Astrocyte (in vitro differentiated cells and primary cell): ENCODE data around the gene DSE. TPM values are rescaled to one million over a fixed set of nuclear protein-coding genes. Genes with fewer than 3 reads are reported as not detected.
A peak's percentile ranks its signal among the peaks of the same experiment; 100 is the strongest.

ENCODE experiments used
- DNase-seq: peaks from one replicate; pipeline ENCODE4 v3.0.0-alpha.2; 2010; ENCODE audit warnings: low read depth
- FAIRE-seq: peaks from 2 replicates; lab custom pipeline; 2011; peaks lifted over from hg19 to GRCh38; lab: Jason Lieb, UNC
- H2AFZ ChIP-seq: 2 replicates; pipeline ENCODE4 v1.6.0; 2012; ENCODE audit warnings: low read depth, low read length, inconsistent platforms
- H3K27ac ChIP-seq: 2 replicates; pipeline ENCODE4 v1.5.1; 2011; ENCODE audit warnings: low read depth, low read length, inconsistent platforms
- H3K27me3 ChIP-seq: 2 replicates; pipeline ENCODE4 v1.6.0; 2011; ENCODE audit warnings: low read length, inconsistent platforms; ENCODE audit not compliant: insufficient read depth
- H3K36me3 ChIP-seq: 2 replicates; pipeline ENCODE4 v1.5.1; 2011; ENCODE audit warnings: low read length, inconsistent platforms; ENCODE audit not compliant: insufficient read depth
- H3K4me1 ChIP-seq: 2 replicates; pipeline ENCODE4 v1.5.1; 2011; ENCODE audit warnings: low read length, inconsistent platforms; ENCODE audit not compliant: insufficient read depth
- H3K4me2 ChIP-seq: 2 replicates; pipeline ENCODE4 v1.6.0; 2012; ENCODE audit warnings: low read length, inconsistent platforms
- H3K4me3 ChIP-seq: 2 replicates; pipeline ENCODE4 v1.5.1; 2011; ENCODE audit warnings: low read depth, mild to moderate bottlenecking, low read length, inconsistent platforms; ENCODE audit not compliant: insufficient read depth
- H3K79me2 ChIP-seq: 2 replicates; pipeline ENCODE4 v1.6.0; 2012; ENCODE audit warnings: mild to moderate bottlenecking, low read length, inconsistent platforms; ENCODE audit not compliant: insufficient read depth
- H3K9ac ChIP-seq: 2 replicates; pipeline ENCODE4 v1.6.0; 2012; ENCODE audit warnings: mild to moderate bottlenecking, low read length, inconsistent platforms
- H3K9me3 ChIP-seq: 2 replicates; pipeline ENCODE4 v1.5.1; 2012; ENCODE audit warnings: low read depth, mild to moderate bottlenecking, low read length, inconsistent platforms; ENCODE audit not compliant: insufficient read depth
- H4K20me1 ChIP-seq: 2 replicates; pipeline ENCODE4 v1.6.0; 2012; ENCODE audit warnings: low read length, inconsistent platforms; ENCODE audit not compliant: insufficient read depth
- H3K27ac Mint-ChIP-seq: one replicate; pipeline ENCODE4 v1.8.0; 2021; ENCODE audit warnings: mild to moderate bottlenecking, mixed read lengths; ENCODE audit not compliant: unreplicated experiment
- H3K27me3 Mint-ChIP-seq: one replicate; pipeline ENCODE4 v1.8.0; 2021; ENCODE audit warnings: low read depth, mixed read lengths; ENCODE audit not compliant: unreplicated experiment
- H3K36me3 Mint-ChIP-seq: one replicate; pipeline ENCODE4 v1.8.0; 2021; ENCODE audit warnings: low read depth, mixed read lengths; ENCODE audit not compliant: unreplicated experiment
- H3K4me1 Mint-ChIP-seq: one replicate; pipeline ENCODE4 v1.8.0; 2021; ENCODE audit warnings: low read depth, mixed read lengths; ENCODE audit not compliant: unreplicated experiment
- H3K4me3 Mint-ChIP-seq: one replicate; pipeline ENCODE4 v1.8.0; 2021; ENCODE audit warnings: mild to moderate bottlenecking, moderate library complexity, mixed read lengths; ENCODE audit not compliant: unreplicated experiment
- H3K9me3 Mint-ChIP-seq: one replicate; pipeline ENCODE4 v1.8.0; 2021; ENCODE audit warnings: mild to moderate bottlenecking, mixed read lengths; ENCODE audit not compliant: unreplicated experiment
- EZH2 ChIP-seq: IDR thresholded peaks from 2 replicates; pipeline ENCODE4 v1.6.1; 2012; ENCODE audit warnings: mild to moderate bottlenecking, low read length, inconsistent platforms; ENCODE audit not compliant: insufficient read depth
- total RNA-seq: library from RNA; stranded (reverse); gene quantifications from 2 replicates; pipeline ENCODE4 v1.2.1, GENCODE V29; 2021
- TF ChIP-seq, protein P1 (sequence below): IDR thresholded peaks from 2 replicates; pipeline ENCODE4 v1.5.1; 2011; ENCODE audit warnings: low read depth, mild to moderate bottlenecking, inconsistent platforms, low read length, moderate library complexity; ENCODE audit not compliant: insufficient read depth

The DSE gene
- total RNA-seq, 1 donor from 2014 or later = 83.2 TPM

- Histone ChIP-seq H4K20me1 (no peaks in the 10 kb centered on the region), H3K27ac (peak overlapping the region; percentile 54), H3K27me3 (no peaks in the 10 kb centered on the region), H3K36me3 (peaks cover 11% of the 10 kb centered on the region), H2AFZ (no peak overlapping the region), H3K4me3 (no peak overlapping the region), H3K9ac (peak overlapping the region; percentile 24), H3K4me2 (peak overlapping the region; percentile 62), H3K9me3 (no peaks in the 10 kb centered on the region), H3K79me2 (no peaks in the 10 kb centered on the region), H3K4me1 (peaks cover 12% of the 10 kb centered on the region)
- H3K27ac Mint-ChIP-seq = peak overlapping the region; percentile 2
- H3K36me3 Mint-ChIP-seq = peaks cover 10% of the 10 kb centered on the region
- no peaks in the 10 kb centered on the region for H3K9me3 Mint-ChIP-seq
- no peak overlapping the region for H3K4me3 Mint-ChIP-seq
- TF ChIP-seq EZH2 = no peak
- TF ChIP-seq, protein P1, sequence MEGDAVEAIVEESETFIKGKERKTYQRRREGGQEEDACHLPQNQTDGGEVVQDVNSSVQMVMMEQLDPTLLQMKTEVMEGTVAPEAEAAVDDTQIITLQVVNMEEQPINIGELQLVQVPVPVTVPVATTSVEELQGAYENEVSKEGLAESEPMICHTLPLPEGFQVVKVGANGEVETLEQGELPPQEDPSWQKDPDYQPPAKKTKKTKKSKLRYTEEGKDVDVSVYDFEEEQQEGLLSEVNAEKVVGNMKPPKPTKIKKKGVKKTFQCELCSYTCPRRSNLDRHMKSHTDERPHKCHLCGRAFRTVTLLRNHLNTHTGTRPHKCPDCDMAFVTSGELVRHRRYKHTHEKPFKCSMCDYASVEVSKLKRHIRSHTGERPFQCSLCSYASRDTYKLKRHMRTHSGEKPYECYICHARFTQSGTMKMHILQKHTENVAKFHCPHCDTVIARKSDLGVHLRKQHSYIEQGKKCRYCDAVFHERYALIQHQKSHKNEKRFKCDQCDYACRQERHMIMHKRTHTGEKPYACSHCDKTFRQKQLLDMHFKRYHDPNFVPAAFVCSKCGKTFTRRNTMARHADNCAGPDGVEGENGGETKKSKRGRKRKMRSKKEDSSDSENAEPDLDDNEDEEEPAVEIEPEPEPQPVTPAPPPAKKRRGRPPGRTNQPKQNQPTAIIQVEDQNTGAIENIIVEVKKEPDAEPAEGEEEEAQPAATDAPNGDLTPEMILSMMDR = no peak
- FAIRE-seq (no peak), DNase-seq (no peak)
- H3K4me1 Mint-ChIP-seq = peaks cover 23% of the 10 kb centered on the region
- no peaks in the 10 kb centered on the region for H3K27me3 Mint-ChIP-seq
These were observed 68.1 kb downstream of the DSE start for GRCh38 chr6:116438590-116439448.

- Histone ChIP-seq H2AFZ (no peak overlapping the region), H3K79me2 (no peaks in the 10 kb centered on the region), H3K9me3 (no peaks in the 10 kb centered on the region), H3K36me3 (peaks cover 11% of the 10 kb centered on the region), H3K27me3 (no peaks in the 10 kb centered on the region), H3K4me2 (peak overlapping the region; percentile 62), H3K9ac (peak overlapping the region; percentile 24), H3K4me3 (no peak overlapping the region), H3K4me1 (peaks cover 12% of the 10 kb centered on the region), H3K27ac (peak overlapping the region; percentile 54), H4K20me1 (no peaks in the 10 kb centered on the region)
- Mint-ChIP-seq H3K36me3 (peaks cover 10% of the 10 kb centered on the region), H3K27ac (peak overlapping the region; percentile 16), H3K4me3 (no peak overlapping the region), H3K4me1 (peaks cover 28% of the 10 kb centered on the region), H3K9me3 (no peaks in the 10 kb centered on the region), H3K27me3 (no peaks in the 10 kb centered on the region)
- TF ChIP-seq EZH2 = no peak
- TF ChIP-seq, protein P1 = no peak
- FAIRE-seq = no peak
- peak; percentile 63 for DNase-seq
These were observed 68.8 kb downstream of the DSE start for GRCh38 chr6:116439522-116440051.

DNA sequence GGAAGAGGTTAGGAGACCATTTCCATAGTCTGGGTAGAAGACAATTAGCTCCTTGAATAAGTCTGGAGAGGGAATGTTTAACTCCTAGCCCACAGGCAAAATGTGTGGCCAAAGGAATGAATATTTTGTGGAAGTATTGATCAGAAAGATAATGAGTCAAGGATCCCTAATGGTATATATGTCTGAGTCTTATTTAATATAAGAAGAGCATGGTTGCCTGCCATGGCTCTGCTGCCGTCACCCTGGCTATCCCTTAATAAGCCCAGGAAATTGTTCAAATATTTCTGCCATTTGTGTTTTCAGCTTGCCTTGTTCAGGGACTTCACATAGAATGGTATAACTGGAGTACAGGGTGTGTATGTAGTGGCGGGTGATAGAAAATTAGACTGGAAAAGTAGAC is 72.4 kb downstream of the DSE start:
- Histone ChIP-seq H3K27ac (no peak overlapping the region), H3K9ac (no peak overlapping the region), H2AFZ (no peak overlapping the region), H3K4me1 (peaks cover 28% of the 10 kb centered on the region), H4K20me1 (no peaks in the 10 kb centered on the region), H3K36me3 (no peaks in the 10 kb centered on the region), H3K79me2 (no peaks in the 10 kb centered on the region), H3K4me3 (no peak overlapping the region), H3K27me3 (no peaks in the 10 kb centered on the region), H3K9me3 (no peaks in the 10 kb centered on the region), H3K4me2 (no peak overlapping the region)
- Mint-ChIP-seq H3K27ac (no peak overlapping the region), H3K27me3 (no peaks in the 10 kb centered on the region), H3K9me3 (no peaks in the 10 kb centered on the region), H3K36me3 (no peaks in the 10 kb centered on the region), H3K4me3 (no peak overlapping the region), H3K4me1 (peaks cover 42% of the 10 kb centered on the region)
- FAIRE-seq (no peak), DNase-seq (no peak)
- no peak for TF ChIP-seq EZH2
- TF ChIP-seq, protein P1 = no peak
